Neural progenitor cell (in vitro differentiated cells): ENCODE results near the gene FNTB.

ENCODE experiments used
- EZH2phosphoT487 ChIP-seq: fragments of 200-600 bp; sonication (generic); IDR thresholded peaks from 2 replicates; pipeline ENCODE4 v1.6.1; 2017; ENCODE audit warnings: antibody characterized with exemption
- TF ChIP-seq, protein P1 (sequence below): fragments of 200-600 bp; sonication (generic); IDR thresholded peaks from 2 replicates; pipeline ENCODE4 v1.5.1; 2017; ENCODE audit warnings: antibody characterized with exemption, mild to moderate bottlenecking

DNA sequence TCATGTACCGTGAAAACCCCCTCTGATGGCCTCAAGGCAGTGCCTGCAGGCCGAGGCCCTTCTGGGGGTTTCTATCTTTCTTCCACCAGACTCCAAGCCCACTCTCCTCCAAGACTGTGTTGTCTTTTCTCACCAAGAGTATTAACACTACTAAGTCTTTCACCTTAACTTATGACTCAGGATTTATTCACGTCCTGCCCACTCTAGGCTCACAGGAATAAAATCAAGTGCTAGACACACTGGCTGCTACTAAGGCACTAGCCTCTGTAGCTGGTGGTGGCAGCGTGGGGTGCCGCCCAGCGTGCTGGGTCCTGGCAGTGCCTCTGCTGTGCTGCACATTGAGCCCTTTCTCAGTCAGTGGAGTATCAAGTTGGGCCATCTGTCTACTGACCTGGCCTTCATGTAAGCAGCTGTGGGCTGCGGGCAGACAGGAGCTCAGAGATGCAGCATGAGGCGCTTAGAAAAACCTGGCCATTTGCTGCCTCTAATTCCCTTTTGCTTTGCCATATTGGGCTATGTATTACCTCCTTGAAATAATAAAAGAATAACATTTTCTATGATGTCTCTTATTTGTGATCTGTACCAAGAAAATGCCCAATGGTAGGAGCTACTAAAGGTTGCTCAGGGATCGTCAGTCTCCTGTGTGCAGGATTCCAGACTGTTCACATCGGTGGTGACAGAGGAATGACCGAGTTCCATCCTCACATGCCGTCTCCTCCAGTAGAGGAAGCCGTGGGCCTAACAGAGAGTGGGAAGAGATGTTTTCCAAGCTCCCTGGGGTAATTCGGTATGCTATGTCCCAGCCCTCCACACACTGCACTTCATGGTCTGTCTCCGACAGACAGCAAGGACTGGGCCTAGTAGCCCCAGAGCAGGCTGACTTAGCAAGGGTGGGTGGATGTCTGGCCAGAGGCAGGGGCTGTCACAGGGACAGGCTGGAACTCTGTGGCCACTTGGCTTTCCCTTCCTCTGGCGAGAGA, 75.7 kb downstream of the FNTB start:
- TF ChIP-seq, protein P1, sequence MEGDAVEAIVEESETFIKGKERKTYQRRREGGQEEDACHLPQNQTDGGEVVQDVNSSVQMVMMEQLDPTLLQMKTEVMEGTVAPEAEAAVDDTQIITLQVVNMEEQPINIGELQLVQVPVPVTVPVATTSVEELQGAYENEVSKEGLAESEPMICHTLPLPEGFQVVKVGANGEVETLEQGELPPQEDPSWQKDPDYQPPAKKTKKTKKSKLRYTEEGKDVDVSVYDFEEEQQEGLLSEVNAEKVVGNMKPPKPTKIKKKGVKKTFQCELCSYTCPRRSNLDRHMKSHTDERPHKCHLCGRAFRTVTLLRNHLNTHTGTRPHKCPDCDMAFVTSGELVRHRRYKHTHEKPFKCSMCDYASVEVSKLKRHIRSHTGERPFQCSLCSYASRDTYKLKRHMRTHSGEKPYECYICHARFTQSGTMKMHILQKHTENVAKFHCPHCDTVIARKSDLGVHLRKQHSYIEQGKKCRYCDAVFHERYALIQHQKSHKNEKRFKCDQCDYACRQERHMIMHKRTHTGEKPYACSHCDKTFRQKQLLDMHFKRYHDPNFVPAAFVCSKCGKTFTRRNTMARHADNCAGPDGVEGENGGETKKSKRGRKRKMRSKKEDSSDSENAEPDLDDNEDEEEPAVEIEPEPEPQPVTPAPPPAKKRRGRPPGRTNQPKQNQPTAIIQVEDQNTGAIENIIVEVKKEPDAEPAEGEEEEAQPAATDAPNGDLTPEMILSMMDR = no peak
- TF ChIP-seq EZH2phosphoT487 = no peak
